ENCODE results near the gene MUC5B. TPM values are rescaled to one million over a fixed set of nuclear protein-coding genes. Genes with fewer than 3 reads are reported as not detected.

The MUC5B gene
- total RNA-seq, 1 donor, result not detected

DNA sequence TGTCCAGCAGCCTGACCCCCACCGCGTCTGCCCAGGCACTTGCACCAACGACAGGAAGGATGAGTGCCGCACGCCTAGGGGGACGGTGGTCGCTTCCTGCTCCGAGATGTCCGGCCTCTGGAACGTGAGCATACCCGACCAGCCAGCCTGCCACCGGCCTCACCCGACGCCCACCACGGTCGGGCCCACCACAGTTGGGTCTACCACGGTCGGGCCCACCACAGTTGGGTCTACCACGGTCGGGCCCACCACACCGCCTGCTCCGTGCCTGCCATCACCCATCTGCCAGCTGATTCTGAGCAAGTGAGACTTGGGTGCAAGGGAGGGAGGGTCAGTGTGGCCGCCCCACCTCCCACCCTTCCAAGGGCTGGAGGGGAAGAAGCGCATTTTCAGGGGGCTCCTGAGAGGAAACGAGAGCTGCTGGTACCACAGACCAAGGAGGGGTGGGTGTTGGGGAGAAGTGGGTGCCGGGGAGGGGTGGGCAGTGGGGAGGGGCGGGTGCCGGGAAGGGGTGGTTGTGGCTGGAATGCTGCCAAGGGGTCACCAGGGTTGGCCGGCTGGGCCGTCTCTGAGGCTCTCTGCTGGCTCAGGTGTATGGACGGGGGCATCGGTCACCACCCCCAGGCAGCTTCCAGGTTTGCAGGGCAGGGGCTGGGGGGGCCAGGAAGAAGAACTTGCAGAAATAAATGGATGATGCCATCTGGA, 27.7 kb upstream of the MUC5B start:
- DNase-seq (ENCODE audit: low read depth), result no peak
- TF ChIP-seq CTCF (IDR thresholded peaks at IDR 0.05; ENCODE audit: insufficient read depth, low read depth, low read length), result no peak
- H3K4me3 ChIP-seq (ENCODE audit: low read depth, low read length), result no peak overlapping the region

DNA sequence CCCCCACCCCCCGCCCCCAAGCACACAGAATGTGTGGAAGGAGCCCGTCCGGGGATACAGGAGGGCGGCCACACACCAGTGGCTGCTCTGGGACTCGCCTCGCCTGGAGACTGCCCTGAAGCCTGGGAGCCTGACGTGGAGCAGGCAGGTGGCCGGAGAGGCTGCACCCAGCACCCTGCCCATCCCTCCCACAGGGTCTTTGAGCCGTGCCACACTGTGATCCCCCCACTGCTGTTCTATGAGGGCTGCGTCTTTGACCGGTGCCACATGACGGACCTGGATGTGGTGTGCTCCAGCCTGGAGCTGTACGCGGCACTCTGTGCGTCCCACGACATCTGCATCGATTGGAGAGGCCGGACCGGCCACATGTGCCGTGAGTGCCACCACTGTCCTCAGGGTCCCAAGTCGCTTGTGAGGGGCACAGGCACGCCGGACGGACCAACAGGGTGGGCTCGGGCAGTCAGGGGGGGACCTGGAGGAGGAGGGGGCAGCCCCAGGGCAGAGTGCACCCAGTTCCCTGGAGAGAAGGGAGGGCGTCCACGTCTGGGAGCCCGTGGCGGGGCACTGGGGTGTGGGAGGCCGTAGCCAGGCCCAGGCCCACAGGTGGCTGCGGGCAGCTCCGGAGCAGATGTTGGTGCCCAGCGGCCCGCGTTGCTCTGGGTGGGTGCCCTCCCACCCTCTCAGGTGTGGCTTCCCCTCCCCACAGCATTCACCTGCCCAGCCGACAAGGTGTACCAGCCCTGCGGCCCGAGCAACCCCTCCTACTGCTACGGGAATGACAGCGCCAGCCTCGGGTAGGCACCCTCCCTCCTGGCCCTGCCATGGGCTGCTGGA, 27.0 kb upstream of the MUC5B start:
- H3K4me3 ChIP-seq (ENCODE audit: low read depth, low read length), result no peak overlapping the region
- no peak for DNase-seq (ENCODE audit: low read depth)
- TF ChIP-seq CTCF (IDR thresholded peaks at IDR 0.05; ENCODE audit: insufficient read depth, low read depth, low read length), result no peak

- no peak for TF ChIP-seq CTCF (IDR thresholded peaks at IDR 0.05; ENCODE audit: insufficient read depth, low read depth, low read length)
- H3K4me3 ChIP-seq (ENCODE audit: low read depth, low read length), result no peak overlapping the region
- no peak for DNase-seq (ENCODE audit: low read depth)
Observed at GRCh38 chr11:1196516-1197391, 26.1 kb upstream of the MUC5B start.

- H3K4me3 ChIP-seq (ENCODE audit: low read depth, low read length), result no peak overlapping the region
- no peak for TF ChIP-seq CTCF (IDR thresholded peaks at IDR 0.05; ENCODE audit: insufficient read depth, low read depth, low read length)
- no peak for DNase-seq (ENCODE audit: low read depth)
Observed at GRCh38 chr11:1197431-1197885, 25.4 kb upstream of the MUC5B start.

DNA sequence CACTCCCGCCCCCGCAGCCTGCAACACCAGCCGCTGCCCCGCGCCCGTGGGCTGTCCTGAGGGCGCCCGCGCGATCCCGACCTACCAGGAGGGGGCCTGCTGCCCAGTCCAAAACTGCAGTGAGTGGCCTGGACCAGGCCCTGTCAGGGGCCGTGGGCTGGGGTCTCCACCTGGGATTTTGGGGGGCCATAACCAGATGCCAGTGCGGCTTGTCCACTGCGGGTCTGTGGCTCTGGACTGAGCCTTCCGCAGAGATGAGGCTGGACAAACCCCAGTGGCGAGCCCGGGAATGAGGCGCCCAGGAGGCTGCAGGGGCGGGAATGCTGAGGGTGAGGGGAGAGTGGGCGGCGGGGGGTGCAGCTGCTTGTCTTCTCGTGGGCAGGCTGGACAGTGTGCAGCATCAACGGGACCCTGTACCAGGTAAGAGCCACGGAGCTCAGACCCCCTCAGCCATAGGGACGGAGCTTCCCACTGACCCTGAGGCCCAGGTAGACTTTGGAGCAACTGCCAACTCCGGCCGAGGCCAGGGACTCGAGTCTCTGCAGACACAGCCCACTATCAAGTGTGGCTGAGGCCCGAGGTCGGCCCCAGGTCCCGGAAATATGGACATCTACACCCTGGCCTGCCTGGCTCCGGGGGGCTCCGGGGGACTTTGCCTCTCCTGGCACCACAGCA, 24.8 kb upstream of the MUC5B start:
- DNase-seq (ENCODE audit: low read depth), result no peak
- no peak for TF ChIP-seq CTCF (IDR thresholded peaks at IDR 0.05; ENCODE audit: insufficient read depth, low read depth, low read length)
- no peak overlapping the region for H3K4me3 ChIP-seq (ENCODE audit: low read depth, low read length)
